ENCODE measurements around the gene ARMC3.
"Not testable (repeated sequence)": the region's sequence is repeated elsewhere in the genome, so short reads cannot be mapped to it uniquely, and the experiment has no call there.

Gene ARMC3

GRCh38 chr10:23048191-23048590 is 120.3 kb downstream of the ARMC3 start:
- DNase-seq (ENCODE audit: low spot score): no peak

- no peak for DNase-seq (ENCODE audit: low spot score)
Measured at GRCh38 chr10:23051278-23051677, 123.4 kb downstream of the ARMC3 start.

- no peak for DNase-seq (ENCODE audit: low spot score)
Measured at GRCh38 chr10:23051855-23052331, 124.0 kb downstream of the ARMC3 start.

- DNase-seq (ENCODE audit: low spot score): no peak
Measured at GRCh38 chr10:23053036-23053435, 125.2 kb downstream of the ARMC3 start.

- no peak for DNase-seq (ENCODE audit: low spot score)
Measured at GRCh38 chr10:23055424-23056185, 127.8 kb downstream of the ARMC3 start.

- no peak for DNase-seq (ENCODE audit: low spot score)
Measured at GRCh38 chr10:23056186-23056579, 128.3 kb downstream of the ARMC3 start.

- DNase-seq (ENCODE audit: low spot score): no peak
Measured at GRCh38 chr10:23058366-23058765, 130.5 kb downstream of the ARMC3 start.

GRCh38 chr10:23060918-23061317 is 133.1 kb downstream of the ARMC3 start:
- no peak for DNase-seq (ENCODE audit: low spot score)

GRCh38 chr10:23063045-23063972 is 135.5 kb downstream of the ARMC3 start:
- DNase-seq (ENCODE audit: low spot score): no peak

GRCh38 chr10:23063973-23064812 is 136.3 kb downstream of the ARMC3 start:
- DNase-seq (ENCODE audit: low spot score): no peak

- DNase-seq (ENCODE audit: low spot score): not testable (repeated sequence)
Measured at GRCh38 chr10:23064813-23065114, 136.9 kb downstream of the ARMC3 start.

- no peak for DNase-seq (ENCODE audit: low spot score)
Measured at GRCh38 chr10:23065181-23065948, 137.5 kb downstream of the ARMC3 start.

- DNase-seq (ENCODE audit: low spot score): no peak
Measured at GRCh38 chr10:23067337-23067736, 139.5 kb downstream of the ARMC3 start.

- peak; percentile 81 for DNase-seq (ENCODE audit: low spot score)
Measured at GRCh38 chr10:23067939-23068775, 140.3 kb downstream of the ARMC3 start.

GRCh38 chr10:23069019-23069815 is 141.4 kb downstream of the ARMC3 start:
- DNase-seq (ENCODE audit: low spot score): no peak

- not testable (repeated sequence) for DNase-seq (ENCODE audit: low spot score)
Measured at GRCh38 chr10:23070092-23070912, 142.4 kb downstream of the ARMC3 start.

- DNase-seq (ENCODE audit: low spot score): no peak
Measured at GRCh38 chr10:23070913-23071218, 143.0 kb downstream of the ARMC3 start.

GRCh38 chr10:23072593-23072992 is 144.7 kb downstream of the ARMC3 start:
- not testable (repeated sequence) for DNase-seq (ENCODE audit: low spot score)

All from SK-N-DZ (cell line).